ENCODE measurements around the gene NTM.
A peak's percentile ranks its signal among the peaks of the same experiment; 100 is the strongest.

Gene NTM

DNA sequence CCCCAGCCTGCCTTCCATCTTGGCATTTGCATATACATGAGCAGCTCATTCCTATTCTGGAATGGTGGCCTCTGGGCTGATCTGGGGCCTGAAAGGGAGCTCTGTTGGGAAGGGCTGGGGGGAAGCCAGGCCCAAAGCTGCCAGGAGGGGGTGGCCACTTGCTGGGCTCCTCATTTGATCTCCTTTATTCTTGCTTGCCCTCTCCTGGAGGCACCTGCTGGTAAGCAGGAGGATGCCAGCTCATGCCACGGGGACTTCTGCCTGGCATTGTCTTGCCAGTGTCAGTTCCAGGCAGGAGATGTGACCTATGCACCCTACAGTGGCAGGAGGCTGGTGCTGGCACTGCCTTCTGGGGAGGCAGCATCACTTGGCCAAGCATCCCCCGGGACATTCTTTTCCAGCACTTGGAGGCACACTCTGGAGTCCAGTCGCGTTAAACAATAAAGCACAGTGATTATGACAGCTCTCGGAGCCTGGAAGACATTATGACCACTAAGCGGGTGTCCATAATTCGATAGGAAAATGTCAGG lies 128.3 kb downstream of the NTM start:
- no peak for TF ChIP-seq FOXA1 (IDR thresholded peaks at IDR 0.05)
- TF ChIP-seq SP1 (IDR thresholded peaks at IDR 0.05) = no peak
- no peak for TF ChIP-seq BHLHE40 (IDR thresholded peaks at IDR 0.05; ENCODE audit: borderline replicate concordance)
- CTCF ChIA-PET = no interaction called here
- DNase-seq (ENCODE audit: extremely low spot score) = no peak
- POLR2A ChIA-PET = no interaction called here

DNA sequence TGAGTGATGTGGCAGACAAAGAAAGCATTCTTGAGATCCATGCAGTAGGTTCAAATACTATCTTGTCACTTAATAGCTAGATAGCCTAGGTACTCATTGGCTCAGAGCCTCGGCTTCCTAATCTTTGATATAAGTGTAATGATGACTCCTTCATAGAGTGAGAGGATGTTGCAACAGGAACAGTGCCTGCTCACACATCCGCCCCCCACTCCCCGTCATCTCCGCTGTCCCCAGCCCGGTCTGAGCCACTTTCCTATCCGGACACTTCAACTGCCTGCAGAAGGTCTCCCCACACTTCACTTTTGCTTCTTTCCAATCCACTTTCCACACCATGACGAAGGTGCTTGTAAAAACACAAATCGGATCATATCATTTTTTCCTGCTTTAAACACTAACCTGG lies 128.8 kb downstream of the NTM start:
- DNase-seq (ENCODE audit: extremely low spot score) = no peak
- ChIA-PET CTCF (no interaction called here), POLR2A (no interaction called here)
- TF ChIP-seq SUZ12 (IDR thresholded peaks at IDR 0.05) (no peak), NFRKB (IDR thresholded peaks at IDR 0.05) (no peak), SP1 (IDR thresholded peaks at IDR 0.05) (no peak), BHLHE40 (IDR thresholded peaks at IDR 0.05; ENCODE audit: borderline replicate concordance) (no peak), TARDBP (IDR thresholded peaks at IDR 0.05) (no peak)
- TF ChIP-seq, protein P1, sequence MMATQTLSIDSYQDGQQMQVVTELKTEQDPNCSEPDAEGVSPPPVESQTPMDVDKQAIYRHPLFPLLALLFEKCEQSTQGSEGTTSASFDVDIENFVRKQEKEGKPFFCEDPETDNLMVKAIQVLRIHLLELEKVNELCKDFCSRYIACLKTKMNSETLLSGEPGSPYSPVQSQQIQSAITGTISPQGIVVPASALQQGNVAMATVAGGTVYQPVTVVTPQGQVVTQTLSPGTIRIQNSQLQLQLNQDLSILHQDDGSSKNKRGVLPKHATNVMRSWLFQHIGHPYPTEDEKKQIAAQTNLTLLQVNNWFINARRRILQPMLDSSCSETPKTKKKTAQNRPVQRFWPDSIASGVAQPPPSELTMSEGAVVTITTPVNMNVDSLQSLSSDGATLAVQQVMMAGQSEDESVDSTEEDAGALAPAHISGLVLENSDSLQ (IDR thresholded peaks at IDR 0.05) = no peak

DNA sequence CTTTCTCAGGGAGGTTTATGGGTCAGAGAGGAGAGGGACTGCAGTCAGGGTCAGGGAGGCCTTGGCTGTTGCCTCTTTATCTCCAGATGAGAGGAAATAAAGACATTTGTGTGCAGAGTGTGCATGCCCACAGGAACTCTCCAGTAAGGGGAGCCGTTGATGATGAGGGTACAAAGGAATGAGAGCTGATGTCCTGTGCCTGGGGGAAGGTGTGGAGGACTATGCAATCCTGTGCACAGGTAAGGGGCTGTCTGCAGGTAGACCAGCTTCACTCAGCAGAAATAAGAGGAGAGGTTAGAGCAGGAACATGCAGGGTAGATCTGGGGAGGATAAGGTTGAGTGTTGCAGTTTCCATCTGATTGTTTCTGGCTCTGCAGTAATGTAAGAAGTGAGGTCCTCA lies 132.6 kb downstream of the NTM start:
- CTCF ChIA-PET = no interaction called here
- POLR2A ChIA-PET = no interaction called here

DNA sequence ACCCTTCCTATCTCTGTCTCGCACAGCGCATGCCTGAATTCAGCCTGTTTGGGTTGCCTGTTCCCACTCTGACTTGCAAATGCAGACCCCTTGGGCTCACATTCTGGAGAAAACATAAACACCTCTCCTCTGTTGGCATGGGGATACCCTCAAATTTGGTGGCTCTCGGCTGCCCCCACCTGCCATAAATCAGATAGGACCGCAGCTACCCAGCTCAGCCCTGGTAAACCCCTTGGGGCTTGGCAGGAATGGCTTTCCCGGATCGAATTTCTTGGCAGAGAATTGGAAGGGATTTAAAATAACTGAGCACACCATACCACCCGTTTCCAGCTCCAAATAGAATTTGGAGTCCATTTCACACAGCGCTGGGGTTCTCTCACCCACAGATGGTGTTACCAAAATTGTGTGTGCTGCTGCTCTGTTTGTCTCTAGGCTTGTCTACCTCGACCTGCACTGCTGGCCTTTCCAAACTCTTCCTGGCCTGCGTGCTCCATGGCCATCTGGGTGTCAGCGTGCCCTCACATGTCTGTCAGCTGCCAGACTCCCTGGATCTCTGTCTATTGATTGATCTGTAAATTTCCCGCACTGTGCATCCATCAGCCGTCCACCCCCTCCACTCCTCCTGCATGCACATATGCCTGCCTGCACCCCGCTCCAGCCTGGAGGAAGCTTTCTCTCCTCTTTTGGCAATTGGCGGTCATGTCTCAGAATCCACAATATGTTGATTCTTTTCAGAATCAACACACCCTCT lies 134.0 kb downstream of the NTM start:
- POLR2A ChIA-PET = no interaction called here
- TF ChIP-seq SUZ12 (IDR thresholded peaks at IDR 0.05) (no peak), CTBP1 (IDR thresholded peaks at IDR 0.05; ENCODE audit: borderline replicate concordance) (no peak), ARNT (IDR thresholded peaks at IDR 0.05) (no peak), HDGF (IDR thresholded peaks at IDR 0.05; ENCODE audit: borderline replicate concordance) (no peak), FOXK2 (IDR thresholded peaks at IDR 0.05) (no peak), FOXM1 (IDR thresholded peaks at IDR 0.05; ENCODE audit: borderline replicate concordance) (no peak), LEF1 (IDR thresholded peaks at IDR 0.05; ENCODE audit: borderline replicate concordance) (no peak), L3MBTL2 (conservative IDR thresholded peaks at IDR 0.05) (no peak), NFRKB (IDR thresholded peaks at IDR 0.05) (no peak)
- TF ChIP-seq, protein P1 (IDR thresholded peaks at IDR 0.05) = no peak
- no peak for DNase-seq (ENCODE audit: extremely low spot score)
- CTCF ChIA-PET = interaction anchor here (0.6 kb wide), 1 partner anchor 28 kb away, joined by 3 read pairs; no protein-coding TSS in a partner anchor

More for the DNA sequence above, 132.6 kb downstream of the NTM start:
- no peak for TF ChIP-seq LEF1 (IDR thresholded peaks at IDR 0.05; ENCODE audit: borderline replicate concordance)
- no peak for TF ChIP-seq ARNT (IDR thresholded peaks at IDR 0.05)
- TF ChIP-seq SUZ12 (IDR thresholded peaks at IDR 0.05) = no peak
- TF ChIP-seq TARDBP (IDR thresholded peaks at IDR 0.05) = no peak
- TF ChIP-seq CTBP1 (IDR thresholded peaks at IDR 0.05; ENCODE audit: borderline replicate concordance) = no peak
- no peak for TF ChIP-seq ZNF384 (IDR thresholded peaks at IDR 0.05)
- DNase-seq (ENCODE audit: extremely low spot score) = no peak

DNA sequence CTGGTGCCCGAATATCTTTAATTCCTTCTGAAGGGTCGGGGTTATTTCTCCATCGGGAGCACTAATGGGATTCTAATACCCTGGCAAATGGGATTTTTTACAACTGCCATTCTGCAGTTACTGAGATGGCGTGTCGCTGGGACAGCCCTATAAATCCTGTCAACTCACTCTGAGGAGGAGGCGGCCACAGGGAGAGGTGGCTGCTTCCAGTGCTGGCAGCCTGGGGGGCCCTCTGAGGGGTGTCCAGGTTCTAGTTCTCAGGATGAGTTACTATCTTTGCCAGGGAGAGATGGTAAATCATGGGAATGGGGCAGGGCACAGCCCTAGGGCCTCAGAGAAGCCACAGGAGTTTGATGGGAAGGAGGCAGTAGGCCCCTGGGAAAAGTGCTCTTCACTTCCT lies 135.9 kb downstream of the NTM start:
- no peak for DNase-seq (ENCODE audit: extremely low spot score)
- no peak for TF ChIP-seq SUZ12 (IDR thresholded peaks at IDR 0.05)
- no peak for TF ChIP-seq SP1 (IDR thresholded peaks at IDR 0.05)
- CTCF ChIA-PET = no interaction called here
- POLR2A ChIA-PET = no interaction called here

DNA sequence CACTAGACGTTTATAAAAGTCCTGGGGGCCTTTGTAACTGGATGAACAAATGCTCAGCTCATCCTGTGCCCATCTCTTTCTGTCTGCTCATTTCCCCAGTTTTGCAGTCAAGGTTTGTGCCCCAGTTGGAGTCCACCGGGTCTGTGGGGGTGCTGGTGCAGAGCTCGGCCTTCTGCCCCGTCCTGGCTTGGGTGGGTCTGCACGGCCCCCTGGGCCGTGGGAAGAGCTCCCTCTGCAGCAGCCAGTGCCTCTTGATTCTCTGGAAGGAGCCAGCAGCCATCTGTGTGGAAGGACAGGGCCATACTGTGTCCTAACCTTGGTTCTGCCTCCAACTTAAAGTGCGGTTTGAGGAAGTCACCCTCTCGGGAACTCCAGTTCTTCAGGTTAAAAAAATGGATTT lies 140.2 kb downstream of the NTM start:
- POLR2A ChIA-PET = no interaction called here
- TF ChIP-seq, protein P1 (IDR thresholded peaks at IDR 0.05) = no peak
- TF ChIP-seq SUZ12 (IDR thresholded peaks at IDR 0.05) (no peak), BHLHE40 (IDR thresholded peaks at IDR 0.05; ENCODE audit: borderline replicate concordance) (no peak), LEF1 (IDR thresholded peaks at IDR 0.05; ENCODE audit: borderline replicate concordance) (no peak), L3MBTL2 (conservative IDR thresholded peaks at IDR 0.05) (no peak), FOXA1 (IDR thresholded peaks at IDR 0.05) (no peak), CTBP1 (IDR thresholded peaks at IDR 0.05; ENCODE audit: borderline replicate concordance) (no peak), ZNF384 (IDR thresholded peaks at IDR 0.05) (no peak), ELF4 (IDR thresholded peaks at IDR 0.05) (no peak), HDGF (IDR thresholded peaks at IDR 0.05; ENCODE audit: borderline replicate concordance) (no peak)
- CTCF ChIA-PET = no interaction called here
- DNase-seq (ENCODE audit: extremely low spot score) = no peak

DNA sequence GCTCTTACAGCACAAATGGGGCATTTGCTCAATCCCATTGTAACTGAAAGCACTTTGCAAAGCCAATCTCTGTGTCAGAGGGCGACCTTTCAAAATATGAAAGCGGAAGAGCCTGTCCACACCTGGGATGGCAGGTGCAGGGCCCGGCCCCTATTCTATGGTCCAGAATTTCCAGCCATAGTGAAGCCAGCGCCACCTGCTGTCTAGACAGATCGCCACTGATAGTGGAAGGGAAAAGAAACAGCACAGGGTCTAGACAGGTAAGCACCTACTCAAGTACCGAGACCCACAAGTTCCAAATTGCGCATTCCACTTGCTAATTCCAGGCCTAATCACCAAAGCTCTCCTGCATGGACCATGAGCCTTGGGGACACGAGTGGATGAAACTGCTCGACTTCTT lies 141.4 kb downstream of the NTM start:
- ChIA-PET POLR2A (no interaction called here), CTCF (no interaction called here)
- peak; percentile 26 for DNase-seq (ENCODE audit: extremely low spot score)
- TF ChIP-seq FOXA1 (IDR thresholded peaks at IDR 0.05) (no peak), SUZ12 (IDR thresholded peaks at IDR 0.05) (no peak)
- TF ChIP-seq, protein P1 (IDR thresholded peaks at IDR 0.05) = no peak
